AG10803 (cell line): ENCODE data around the gene MAB21L3.

ENCODE experiments used
- DNase-seq: peaks from one replicate; pipeline ENCODE4 v3.0.0; 2010; ENCODE audit warnings: low read depth
- H3K4me3 ChIP-seq: 2 replicates; pipeline ENCODE4 v1.5.1; 2011; ENCODE audit warnings: mild to moderate bottlenecking, low read length, control low read depth
- CTCF ChIP-seq: conservative IDR thresholded peaks from 2 replicates; pipeline ENCODE4 v1.5.1; 2011; ENCODE audit warnings: mild to moderate bottlenecking, low read length, control low read depth, inconsistent platforms

MAB21L3 gene

GRCh38 chr1:116176306-116176789 is 65.1 kb downstream of the MAB21L3 start:
- no peak for TF ChIP-seq CTCF
- DNase-seq: no peak
- no peak overlapping the region for H3K4me3 ChIP-seq

GRCh38 chr1:116177861-116178260 is 66.7 kb downstream of the MAB21L3 start:
- H3K4me3 ChIP-seq: no peak overlapping the region
- TF ChIP-seq CTCF: no peak
- no peak for DNase-seq

- TF ChIP-seq CTCF: no peak
- no peak overlapping the region for H3K4me3 ChIP-seq
- DNase-seq: no peak
These were observed 67.6 kb downstream of the MAB21L3 start for GRCh38 chr1:116178837-116179236.

GRCh38 chr1:116179419-116179818 is 68.2 kb downstream of the MAB21L3 start:
- no peak for DNase-seq
- no peak overlapping the region for H3K4me3 ChIP-seq
- TF ChIP-seq CTCF: no peak

- DNase-seq: no peak
- TF ChIP-seq CTCF: no peak
- H3K4me3 ChIP-seq: no peak overlapping the region
These were observed 68.8 kb downstream of the MAB21L3 start for GRCh38 chr1:116179964-116180363.

- TF ChIP-seq CTCF: no peak
- H3K4me3 ChIP-seq: no peak overlapping the region
- no peak for DNase-seq
These were observed 71.0 kb downstream of the MAB21L3 start for GRCh38 chr1:116182019-116182714.
